PC-9 (cell line): Measurements from ENCODE around the gene POLA1. TPM values are rescaled to one million over a fixed set of nuclear protein-coding genes. Genes with fewer than 3 reads are reported as not detected.

ENCODE experiments used
- BruUV-seq: library from RNA; stranded (reverse); fragments of 400-500 nt; replicated peaks from 2 replicates; lab custom pipeline; 2021; lab: Mats Ljungman, UMichigan
- CTCF ChIA-PET: fragments of 300-600 bp; sonication (Branson Sonifier 250); formaldehyde crosslinking; loops from one replicate; lab custom pipeline; 2022; ENCODE audit warnings: antibody characterized with exemption; lab: Charles Lee
- POLR2A ChIA-PET: fragments of 300-600 bp; sonication (Branson Sonifier 250); formaldehyde crosslinking; loops from one replicate; lab custom pipeline; 2022; ENCODE audit warnings: antibody characterized with exemption; ENCODE audit not compliant: unreplicated experiment; lab: Charles Lee
- DNase-seq, 2 experiments: peaks; one replicate each; pipeline versions ENCODE4 v3.0.0 to v3.0.0-alpha.2; 2015 to 2022; ENCODE audit warnings: mixed read lengths in 1 of 2
- H2AFZ ChIP-seq: fragments of 200-600 bp; sonication (generic); 2 replicates; pipeline ENCODE4 v1.8.1; 2017; ENCODE audit warnings: antibody characterized with exemption
- H3F3A ChIP-seq: fragments of 200-600 bp; sonication (generic); 2 replicates; pipeline ENCODE4 v1.8.1; 2017; ENCODE audit warnings: antibody characterized with exemption, mild to moderate bottlenecking, low read depth; ENCODE audit not compliant: insufficient read depth
- H3K27ac ChIP-seq: fragments of 200-600 bp; sonication (generic); 2 replicates; pipeline ENCODE4 v1.6.1; 2016; ENCODE audit warnings: mixed run types
- H3K27me3 ChIP-seq: fragments of 200-600 bp; sonication (generic); 2 replicates; pipeline ENCODE4 v1.6.1; 2016; ENCODE audit warnings: low read depth, mixed run types; ENCODE audit not compliant: insufficient read depth
- H3K36me3 ChIP-seq: fragments of 200-600 bp; sonication (generic); 2 replicates; pipeline ENCODE4 v1.6.1; 2016; ENCODE audit warnings: low read depth, mixed run types
- H3K4me1 ChIP-seq: fragments of 200-600 bp; sonication (generic); replicated peaks from 2 replicates; pipeline ENCODE4 v1.6.1; 2016; ENCODE audit warnings: mixed run types; ENCODE audit not compliant: insufficient read depth
- H3K4me2 ChIP-seq: fragments of 200-600 bp; sonication (generic); 2 replicates; pipeline ENCODE4 v1.6.1; 2017; ENCODE audit warnings: mixed run types
- H3K4me3 ChIP-seq: fragments of 200-600 bp; sonication (generic); 2 replicates; pipeline ENCODE4 v1.6.1; 2016; ENCODE audit warnings: mixed run types
- H3K79me2 ChIP-seq: fragments of 200-600 bp; sonication (generic); 2 replicates; pipeline ENCODE4 v1.6.1; 2017; ENCODE audit warnings: low read depth, mixed run types
- H3K9me2 ChIP-seq: fragments of 200-600 bp; sonication (generic); 2 replicates; pipeline ENCODE4 v1.8.1; 2017; ENCODE audit warnings: mild to moderate bottlenecking; ENCODE audit not compliant: insufficient read depth
- H3K9me3 ChIP-seq: fragments of 200-600 bp; sonication (generic); 2 replicates; pipeline ENCODE4 v1.8.1; 2016; ENCODE audit warnings: low read depth; ENCODE audit not compliant: insufficient read depth
- H4K20me1 ChIP-seq: fragments of 200-600 bp; sonication (generic); 2 replicates; pipeline ENCODE4 v1.8.1; 2017; ENCODE audit not compliant: insufficient read depth
- EZH2 ChIP-seq: fragments of 200-600 bp; sonication (generic); IDR thresholded peaks from 2 replicates; pipeline ENCODE4 v1.8.0; 2017; ENCODE audit warnings: antibody characterized with exemption, low read depth
- intact Hi-C: fragments of 100-400 bp; cut with micrococcal nuclease; formaldehyde crosslinking; loops from one replicate; pipeline ENCODE4 v1.10.0; 2022; ENCODE audit not compliant: unreplicated experiment
- total RNA-seq: library from RNA; stranded (reverse); gene quantifications from 2 replicates; pipeline ENCODE4 v1.2.3, GENCODE V29; 2021
- TF ChIP-seq, protein P1 (sequence below): fragments of 200-600 bp; sonication (generic); conservative IDR thresholded peaks from 2 replicates; pipeline ENCODE4 v1.6.1; 2017; ENCODE audit warnings: mixed run types, antibody characterized with exemption, mild to moderate bottlenecking, moderate library complexity

Gene POLA1
- total RNA-seq, 1 experiment from 2014 or later = 24.6 TPM

DNA sequence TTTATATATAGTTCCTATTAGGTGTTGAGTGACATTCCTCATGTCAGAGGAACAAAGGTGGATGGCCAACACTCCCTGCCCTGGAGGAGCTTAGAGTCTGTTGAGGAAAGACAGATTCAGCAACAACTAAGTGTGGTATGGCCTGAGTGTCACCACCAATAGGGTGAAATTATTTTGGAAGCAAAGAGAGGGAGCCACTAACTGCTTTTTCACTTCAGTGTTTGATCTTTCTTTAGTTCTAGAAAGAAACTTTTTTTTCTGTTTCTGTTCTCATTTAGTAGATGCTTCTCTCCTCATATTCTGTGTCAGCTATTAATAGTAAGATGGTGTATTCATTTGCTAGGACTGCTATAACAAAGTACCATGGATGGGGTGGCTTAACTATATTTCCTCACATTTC, 240.6 kb downstream of the POLA1 start:
- H3K36me3 ChIP-seq = no peaks in the 10 kb centered on the region
- H3K9me2 ChIP-seq = no peaks in the 10 kb centered on the region
- no peaks in the 10 kb centered on the region for H3F3A ChIP-seq
- POLR2A ChIA-PET = no interaction called here
- H3K27ac ChIP-seq = no peak overlapping the region
- no peak overlapping the region for H3K4me2 ChIP-seq
- no peaks in the 10 kb centered on the region for H3K27me3 ChIP-seq
- no peak overlapping the region for H3K4me3 ChIP-seq
- H3K79me2 ChIP-seq = no peaks in the 10 kb centered on the region
- intact Hi-C loops = no loop called here
- no peak overlapping the region for H2AFZ ChIP-seq
- CTCF ChIA-PET = no interaction called here
- no peaks in the 10 kb centered on the region for H3K4me1 ChIP-seq
- H3K9me3 ChIP-seq = no peaks in the 10 kb centered on the region
- no peak for DNase-seq
- no peak for TF ChIP-seq EZH2
- TF ChIP-seq, protein P1, sequence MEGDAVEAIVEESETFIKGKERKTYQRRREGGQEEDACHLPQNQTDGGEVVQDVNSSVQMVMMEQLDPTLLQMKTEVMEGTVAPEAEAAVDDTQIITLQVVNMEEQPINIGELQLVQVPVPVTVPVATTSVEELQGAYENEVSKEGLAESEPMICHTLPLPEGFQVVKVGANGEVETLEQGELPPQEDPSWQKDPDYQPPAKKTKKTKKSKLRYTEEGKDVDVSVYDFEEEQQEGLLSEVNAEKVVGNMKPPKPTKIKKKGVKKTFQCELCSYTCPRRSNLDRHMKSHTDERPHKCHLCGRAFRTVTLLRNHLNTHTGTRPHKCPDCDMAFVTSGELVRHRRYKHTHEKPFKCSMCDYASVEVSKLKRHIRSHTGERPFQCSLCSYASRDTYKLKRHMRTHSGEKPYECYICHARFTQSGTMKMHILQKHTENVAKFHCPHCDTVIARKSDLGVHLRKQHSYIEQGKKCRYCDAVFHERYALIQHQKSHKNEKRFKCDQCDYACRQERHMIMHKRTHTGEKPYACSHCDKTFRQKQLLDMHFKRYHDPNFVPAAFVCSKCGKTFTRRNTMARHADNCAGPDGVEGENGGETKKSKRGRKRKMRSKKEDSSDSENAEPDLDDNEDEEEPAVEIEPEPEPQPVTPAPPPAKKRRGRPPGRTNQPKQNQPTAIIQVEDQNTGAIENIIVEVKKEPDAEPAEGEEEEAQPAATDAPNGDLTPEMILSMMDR = no peak
- no TSS peak for BruUV-seq
- no peaks in the 10 kb centered on the region for H4K20me1 ChIP-seq

GRCh38 chrX:24945009-24945408, 251.3 kb downstream of the POLA1 start:
- no peak for DNase-seq
- no peaks in the 10 kb centered on the region for H3F3A ChIP-seq
- H3K27ac ChIP-seq = no peak overlapping the region
- POLR2A ChIA-PET = no interaction called here
- no TSS peak for BruUV-seq
- no peak for TF ChIP-seq EZH2
- TF ChIP-seq, protein P1 = no peak
- H2AFZ ChIP-seq = no peak overlapping the region
- H3K27me3 ChIP-seq = no peaks in the 10 kb centered on the region
- H3K4me2 ChIP-seq = no peak overlapping the region
- no peaks in the 10 kb centered on the region for H3K36me3 ChIP-seq
- H3K9me3 ChIP-seq = no peaks in the 10 kb centered on the region
- no peaks in the 10 kb centered on the region for H4K20me1 ChIP-seq
- no peaks in the 10 kb centered on the region for H3K79me2 ChIP-seq
- H3K9me2 ChIP-seq = no peaks in the 10 kb centered on the region
- no peaks in the 10 kb centered on the region for H3K4me1 ChIP-seq
- no peak overlapping the region for H3K4me3 ChIP-seq
- CTCF ChIA-PET = no interaction called here
- intact Hi-C loops = no loop called here

- no TSS peak for BruUV-seq
- H3K79me2 ChIP-seq = no peaks in the 10 kb centered on the region
- H3F3A ChIP-seq = no peaks in the 10 kb centered on the region
Observed at GRCh38 chrX:24946369-24946768, 252.7 kb downstream of the POLA1 start.

More at GRCh38 chrX:24946369-24946768, 252.7 kb downstream of the POLA1 start:
- intact Hi-C loops = no loop called here
- TF ChIP-seq, protein P1 = no peak
- no peak for TF ChIP-seq EZH2
- ChIA-PET CTCF (no interaction called here), POLR2A (no interaction called here)
- Histone ChIP-seq H2AFZ (no peak overlapping the region), H3K27ac (no peak overlapping the region), H3K9me2 (no peaks in the 10 kb centered on the region), H3K4me1 (no peaks in the 10 kb centered on the region), H3K9me3 (no peaks in the 10 kb centered on the region), H4K20me1 (no peaks in the 10 kb centered on the region), H3K4me2 (no peak overlapping the region), H3K4me3 (no peak overlapping the region), H3K36me3 (no peaks in the 10 kb centered on the region), H3K27me3 (no peaks in the 10 kb centered on the region)
- no peak for DNase-seq
